ENCODE data around the gene LRRC4B.
"Not testable (repeated sequence)": the region's sequence is repeated elsewhere in the genome, so short reads cannot be mapped to it uniquely, and the experiment has no call there.

LRRC4B gene, protein sequence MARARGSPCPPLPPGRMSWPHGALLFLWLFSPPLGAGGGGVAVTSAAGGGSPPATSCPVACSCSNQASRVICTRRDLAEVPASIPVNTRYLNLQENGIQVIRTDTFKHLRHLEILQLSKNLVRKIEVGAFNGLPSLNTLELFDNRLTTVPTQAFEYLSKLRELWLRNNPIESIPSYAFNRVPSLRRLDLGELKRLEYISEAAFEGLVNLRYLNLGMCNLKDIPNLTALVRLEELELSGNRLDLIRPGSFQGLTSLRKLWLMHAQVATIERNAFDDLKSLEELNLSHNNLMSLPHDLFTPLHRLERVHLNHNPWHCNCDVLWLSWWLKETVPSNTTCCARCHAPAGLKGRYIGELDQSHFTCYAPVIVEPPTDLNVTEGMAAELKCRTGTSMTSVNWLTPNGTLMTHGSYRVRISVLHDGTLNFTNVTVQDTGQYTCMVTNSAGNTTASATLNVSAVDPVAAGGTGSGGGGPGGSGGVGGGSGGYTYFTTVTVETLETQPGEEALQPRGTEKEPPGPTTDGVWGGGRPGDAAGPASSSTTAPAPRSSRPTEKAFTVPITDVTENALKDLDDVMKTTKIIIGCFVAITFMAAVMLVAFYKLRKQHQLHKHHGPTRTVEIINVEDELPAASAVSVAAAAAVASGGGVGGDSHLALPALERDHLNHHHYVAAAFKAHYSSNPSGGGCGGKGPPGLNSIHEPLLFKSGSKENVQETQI

DNA sequence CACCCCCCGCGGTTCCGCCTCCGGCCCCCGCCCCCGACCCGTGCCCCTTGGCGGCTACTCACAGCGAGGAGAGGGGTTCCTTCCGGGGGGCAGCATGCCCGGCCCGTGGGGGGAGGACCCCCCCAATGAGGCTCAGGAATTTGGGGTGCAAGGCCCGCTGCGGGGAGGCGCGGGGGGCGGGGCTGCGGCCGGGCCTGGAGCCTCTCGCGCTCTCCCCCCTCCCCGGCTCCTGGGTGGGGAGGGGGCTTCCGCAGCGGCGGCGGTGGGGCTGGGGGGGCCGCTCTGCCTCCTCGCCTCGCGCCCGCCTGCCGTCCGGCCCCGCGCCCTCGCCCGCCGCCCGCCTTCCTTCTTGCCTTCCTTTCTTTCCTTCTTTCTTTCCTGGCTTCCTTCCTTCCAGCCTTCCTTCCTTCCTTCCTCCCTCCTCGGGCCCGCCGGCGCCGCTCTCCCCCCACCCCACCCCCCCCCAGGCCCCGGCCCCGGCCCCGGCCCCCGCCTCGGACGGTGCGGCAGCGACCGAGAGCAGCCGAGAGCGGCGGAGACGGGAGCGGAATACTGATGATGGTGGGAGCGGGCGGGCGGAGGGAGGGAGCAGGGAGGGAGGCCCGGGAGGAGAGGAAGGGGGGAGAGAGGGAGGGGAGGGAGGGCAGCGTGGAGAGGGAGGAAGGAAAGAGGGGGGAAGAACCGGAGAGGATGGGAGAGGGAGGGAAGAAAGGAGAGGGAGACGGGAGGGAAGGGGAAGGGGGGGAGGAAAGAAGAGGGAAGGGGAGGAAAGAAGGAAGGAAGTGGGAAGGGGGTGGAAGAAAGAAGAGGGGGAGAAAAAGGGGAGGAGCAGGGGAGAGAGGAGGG lies at the start of gene LRRC4B:
LRRC4B (minus strand) TSS at position 554 of the 846 bp plus-strand sequence. CDS start 19,597 bp downstream, outside the sequence.
- DNase-seq = no peak

DNA sequence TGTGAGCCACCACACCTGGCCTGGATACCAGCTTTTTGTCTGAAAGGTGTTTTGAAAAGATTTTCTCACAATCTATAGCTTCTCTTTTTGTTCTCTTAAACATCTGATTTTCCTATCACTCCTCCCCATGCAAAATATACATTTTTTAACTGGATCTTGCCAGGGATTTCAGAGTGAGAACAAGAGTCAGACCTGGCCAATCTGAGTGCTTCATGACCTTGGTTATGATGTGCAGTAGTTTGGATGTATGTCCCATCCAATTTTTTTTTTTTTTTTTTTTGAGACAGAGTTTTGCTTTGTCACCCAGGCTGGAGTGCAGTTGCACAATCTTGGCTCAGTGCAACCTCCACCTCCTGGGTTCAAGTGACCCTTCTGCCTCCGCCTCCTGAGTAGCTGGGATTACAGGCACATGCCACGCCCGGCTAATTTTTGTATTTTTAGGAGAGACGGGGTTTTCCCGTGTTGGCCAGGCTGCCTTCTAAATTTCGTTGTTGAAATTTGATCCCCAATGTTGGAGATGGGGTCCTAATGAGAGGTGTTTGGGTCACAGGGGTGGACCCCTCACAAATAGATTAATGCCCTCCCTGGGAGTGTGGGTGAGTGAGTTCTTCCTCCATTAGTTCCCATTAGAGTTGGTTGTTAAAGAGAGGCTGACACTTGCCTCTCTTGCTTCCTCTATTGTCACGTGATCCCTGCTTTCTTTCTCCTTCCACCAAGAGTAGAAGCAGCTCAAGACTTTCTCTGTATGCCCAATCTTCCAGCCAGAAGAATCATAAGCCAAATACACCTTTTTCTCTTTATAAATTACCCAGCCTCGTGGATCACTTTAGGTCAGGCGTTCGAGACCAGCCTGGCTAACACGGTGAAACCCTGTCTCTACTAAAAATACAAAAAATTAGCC lies 44.5 kb upstream of the LRRC4B start:
- DNase-seq = peak; percentile 63

DNA sequence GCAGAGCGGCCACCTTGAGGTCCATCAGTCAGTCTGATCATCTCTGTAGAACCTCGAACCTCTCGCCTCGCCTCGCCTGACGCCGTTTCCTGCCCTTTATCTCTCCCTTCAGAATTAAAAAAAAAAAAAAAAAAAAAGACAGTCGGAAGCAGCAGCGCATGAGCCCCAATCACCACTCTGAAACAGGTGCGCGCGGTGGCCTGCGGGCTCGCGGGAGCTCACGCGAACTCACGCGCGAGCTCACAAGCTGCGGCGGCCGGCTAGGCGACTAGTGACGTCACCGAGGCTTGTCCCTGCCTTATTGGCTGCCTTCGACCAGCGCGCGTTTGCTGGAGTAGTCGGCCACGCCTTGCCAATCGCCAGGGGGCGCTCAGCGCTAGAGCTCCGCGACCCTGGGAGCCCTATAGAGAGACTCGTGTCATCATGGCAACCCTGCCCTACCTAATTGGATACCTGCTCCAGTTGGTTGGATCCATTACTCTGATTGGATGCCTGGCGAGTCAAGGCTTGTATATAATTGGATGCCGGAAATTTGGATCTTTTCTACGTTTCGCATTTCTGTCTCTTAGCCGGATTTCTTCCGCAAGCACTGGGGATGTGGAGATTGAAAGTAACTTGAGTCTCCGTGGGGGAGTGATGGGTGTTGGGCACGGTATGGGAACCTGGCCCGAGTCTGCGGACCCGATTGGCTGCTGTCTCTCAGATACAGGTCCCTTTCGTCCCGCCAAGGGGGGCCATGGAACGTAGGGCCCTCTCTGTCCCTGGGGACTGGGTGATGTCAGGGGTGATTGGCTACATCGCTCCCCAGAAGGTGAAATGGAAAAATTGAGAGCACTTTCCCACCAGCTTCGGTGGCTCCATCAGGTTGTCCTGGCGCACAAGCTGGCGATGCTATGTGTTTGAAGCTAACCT lies 39.9 kb upstream of the LRRC4B start:
- peak; percentile 97 for DNase-seq

DNA sequence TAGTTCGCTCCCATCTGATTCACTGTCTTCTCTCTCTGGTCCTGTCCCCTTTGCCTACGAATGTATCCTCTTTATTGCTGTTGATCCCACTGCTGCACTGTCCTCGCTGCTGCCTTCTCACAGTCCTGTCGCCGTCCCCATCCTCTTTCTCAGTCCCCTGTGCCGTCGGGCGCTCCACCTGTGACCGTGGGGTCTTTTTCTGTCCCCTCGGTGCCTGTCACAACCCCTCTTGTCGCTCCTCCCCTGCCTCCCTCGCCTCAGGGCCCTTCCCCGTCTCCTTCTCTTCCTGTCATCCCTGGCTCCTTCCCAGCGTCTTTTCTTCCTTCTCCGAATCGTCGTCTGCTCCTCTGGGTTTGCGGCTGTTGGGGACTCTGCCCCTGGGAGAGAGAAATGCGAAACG lies 39.2 kb upstream of the LRRC4B start:
- no peak for DNase-seq

DNA sequence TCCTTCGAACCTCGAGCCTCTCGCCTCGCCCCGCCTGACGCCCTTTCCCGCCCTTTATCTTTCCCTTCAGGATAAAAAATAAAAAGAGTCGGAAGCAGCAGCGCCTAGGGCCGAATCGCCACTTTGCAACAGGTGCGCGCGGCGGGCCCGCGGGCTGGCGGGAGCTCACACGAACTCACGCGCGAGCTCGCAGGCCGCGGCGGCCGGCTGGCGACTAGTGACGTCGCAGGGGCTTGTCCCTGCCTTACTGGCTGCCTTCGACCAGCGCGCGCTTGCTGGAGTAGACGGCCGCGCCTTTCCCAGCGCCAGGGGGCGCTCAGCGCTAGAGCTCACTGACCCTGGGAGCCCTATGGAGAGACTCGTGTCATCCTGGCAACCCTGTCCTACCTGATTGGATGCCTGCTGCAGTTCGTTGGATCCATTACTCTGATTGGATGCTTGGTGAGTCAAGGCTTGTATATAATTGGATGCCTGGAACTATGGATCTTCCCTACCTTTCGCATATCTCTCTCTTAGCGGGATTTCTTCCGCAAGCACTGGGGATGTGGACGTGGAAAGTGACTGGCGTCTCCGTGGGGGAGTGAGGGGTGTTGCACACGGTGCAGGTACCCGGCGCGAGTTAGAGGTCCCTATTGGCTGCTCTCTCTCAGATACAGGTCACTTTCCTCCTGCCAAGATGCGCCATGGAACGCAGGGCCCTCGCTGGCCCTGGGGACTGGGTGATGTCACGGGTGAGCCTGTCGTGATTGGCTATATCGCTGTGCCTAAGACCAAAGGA lies 38.0 kb upstream of the LRRC4B start:
- DNase-seq = peak; percentile 32

DNA sequence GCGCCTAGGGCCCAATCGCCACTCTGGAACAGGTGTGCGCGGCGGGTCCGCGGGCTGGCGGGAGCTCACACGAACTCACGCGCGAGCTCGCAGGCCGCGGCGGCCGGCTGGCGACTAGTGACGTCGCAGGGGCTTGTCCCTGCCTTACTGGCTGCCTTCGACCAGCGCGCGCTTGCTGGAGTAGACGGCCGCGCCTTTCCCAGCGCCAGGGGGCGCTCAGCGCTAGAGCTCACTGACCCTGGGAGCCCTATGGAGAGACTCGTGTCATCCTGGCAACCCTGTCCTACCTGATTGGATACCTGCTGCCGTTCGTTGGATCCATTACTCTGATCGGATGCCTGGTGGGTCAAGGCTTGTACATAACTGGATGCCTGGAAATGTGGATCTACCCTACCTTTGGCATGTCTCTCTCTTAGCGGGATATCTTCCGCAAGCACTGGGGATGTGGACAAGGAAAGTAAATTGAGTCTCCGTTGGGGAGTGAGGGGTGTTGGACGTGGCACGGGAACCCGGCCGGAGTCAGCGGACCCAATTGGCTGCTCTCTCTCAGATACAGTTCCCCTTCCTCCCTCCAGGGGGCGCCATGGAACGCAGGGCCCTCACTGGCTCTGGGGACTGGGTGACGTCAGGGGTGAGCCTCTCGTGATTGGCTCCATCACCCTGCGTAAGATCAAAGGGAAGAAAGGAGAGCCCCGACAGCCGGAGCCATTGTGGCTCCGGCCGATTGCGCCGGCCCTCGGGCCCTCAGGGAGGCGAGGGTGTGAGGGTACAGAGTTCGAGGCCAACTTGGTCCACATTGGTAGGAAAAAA lies 36.2 kb upstream of the LRRC4B start:
- DNase-seq = not testable (repeated sequence)

DNA sequence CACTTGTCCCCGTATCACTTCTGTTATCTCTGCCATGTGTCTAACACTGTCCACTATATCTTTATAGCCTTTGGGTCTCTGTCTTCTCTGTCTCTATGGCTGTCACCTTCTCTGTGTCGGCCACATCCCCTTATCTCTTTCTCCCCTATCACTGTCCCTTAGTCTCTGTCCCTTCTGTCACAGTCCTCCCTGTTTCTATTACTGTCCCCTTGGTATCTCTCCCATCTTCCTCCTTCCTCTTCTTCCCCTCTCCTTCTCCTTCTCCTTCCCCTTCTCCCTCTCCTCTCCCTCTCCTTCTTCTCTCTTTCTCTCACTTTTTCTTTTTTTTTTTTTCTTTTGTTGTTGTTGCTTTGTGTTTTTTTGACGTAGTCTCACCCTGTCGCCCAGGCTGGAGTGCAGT lies 34.7 kb upstream of the LRRC4B start:
- DNase-seq = no peak

DNA sequence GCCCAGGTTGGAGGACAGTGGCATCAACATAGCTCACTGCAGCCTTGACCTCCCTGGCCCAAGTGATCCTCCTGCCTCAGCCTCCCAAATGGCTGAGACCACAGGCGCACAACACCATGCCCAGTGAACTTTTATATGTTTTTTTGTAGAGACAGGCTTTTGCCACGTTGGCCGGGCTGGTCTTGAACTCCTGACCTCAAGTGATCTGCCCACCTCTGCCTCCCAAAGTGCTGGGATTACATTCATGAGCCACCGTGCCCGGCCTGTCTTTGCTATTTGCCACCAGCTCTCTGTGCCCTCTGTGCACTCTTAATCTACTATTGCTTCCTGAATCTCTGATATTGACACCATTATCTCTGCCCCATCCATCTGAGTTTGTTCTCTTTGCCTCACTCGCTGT lies 34.3 kb upstream of the LRRC4B start:
- DNase-seq = no peak

DNA sequence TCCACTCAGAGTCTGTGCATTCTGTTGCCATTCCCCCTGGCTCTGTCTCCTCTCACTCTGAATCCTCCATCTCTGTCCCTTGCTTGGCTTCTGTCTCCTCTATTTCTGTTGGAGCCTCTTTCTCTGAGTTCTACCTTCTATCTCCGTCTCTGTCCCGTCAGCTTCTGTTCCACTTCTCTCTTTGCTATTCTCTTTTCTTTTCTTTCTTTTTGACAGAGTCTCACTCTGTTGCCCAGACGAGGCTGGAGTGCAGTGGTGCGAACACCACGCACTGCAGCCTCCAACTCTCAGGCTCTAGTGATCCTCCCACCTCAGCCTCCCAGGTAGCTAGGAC lies 33.8 kb upstream of the LRRC4B start:
- no peak for DNase-seq

DNA sequence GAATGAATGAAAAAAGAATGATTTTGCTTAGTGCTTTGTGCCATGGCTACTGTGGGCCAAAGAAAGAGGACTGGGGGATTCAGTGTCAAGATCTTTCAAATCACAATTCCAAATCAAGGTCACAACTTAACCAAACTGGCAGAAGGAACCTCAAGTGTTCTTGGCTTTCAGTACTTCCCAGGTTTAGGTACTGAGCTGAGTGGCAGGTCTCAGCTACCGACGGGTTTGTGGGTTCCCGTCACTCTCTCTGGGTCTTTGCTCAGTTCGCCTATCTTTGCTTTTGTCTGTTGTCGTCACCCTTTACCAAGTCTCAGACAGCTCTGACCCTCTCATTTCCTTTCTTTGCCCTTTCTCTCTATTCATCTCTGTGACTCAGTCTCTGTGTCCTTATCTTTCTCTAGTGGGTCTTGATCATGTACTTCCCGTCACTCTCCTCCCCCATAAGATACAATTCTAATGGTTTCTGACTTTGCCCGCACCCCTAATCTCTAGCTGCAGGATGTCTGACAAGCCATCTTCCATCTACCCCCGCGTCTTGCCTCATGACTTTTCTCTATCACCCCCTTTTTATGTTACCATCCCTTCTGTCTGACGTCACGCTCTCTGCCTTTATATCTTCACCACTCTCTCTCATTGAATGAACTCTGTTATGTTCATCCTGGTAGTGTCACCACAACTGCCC lies 33.3 kb upstream of the LRRC4B start:
- DNase-seq = no peak

DNA sequence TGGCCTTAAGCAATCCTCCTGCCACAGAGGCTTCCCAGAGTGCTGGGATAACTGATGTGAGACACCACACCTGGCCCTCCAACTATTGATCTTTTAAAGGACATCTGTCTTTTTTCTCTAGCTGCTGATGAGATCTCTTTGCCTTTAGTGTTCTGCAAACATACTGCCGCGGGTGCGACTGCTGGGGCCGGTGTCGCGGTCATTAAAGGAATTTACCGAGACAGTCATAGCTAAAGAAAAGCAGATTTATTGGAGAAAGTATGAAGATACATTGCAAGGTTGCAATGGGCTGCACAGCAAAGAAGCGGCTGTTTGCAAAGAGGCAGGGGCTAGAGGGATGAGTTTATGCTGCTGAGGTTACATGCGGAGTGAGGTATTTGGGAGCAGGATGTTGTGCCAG lies 31.2 kb upstream of the LRRC4B start:
- no peak for DNase-seq

DNA sequence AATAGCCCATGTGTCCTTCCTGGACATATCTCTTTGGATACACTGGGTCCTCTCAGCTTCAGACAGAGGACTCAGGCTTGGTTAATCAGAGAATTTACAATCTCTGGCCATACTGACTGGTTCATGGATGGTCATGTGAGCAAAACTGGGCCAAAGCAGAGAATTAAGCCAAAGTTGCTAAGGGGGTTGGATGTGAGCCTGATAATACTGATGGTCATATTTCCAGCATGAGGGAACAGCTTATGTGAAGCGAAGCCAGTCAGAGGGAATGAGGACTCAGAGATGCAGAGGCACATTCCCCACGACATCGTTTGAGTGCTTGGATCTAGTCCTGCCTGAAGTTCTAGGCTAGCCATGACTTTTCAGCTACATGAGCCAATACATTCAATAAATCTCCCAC lies 22.0 kb upstream of the LRRC4B start:
- no peak for DNase-seq

DNA sequence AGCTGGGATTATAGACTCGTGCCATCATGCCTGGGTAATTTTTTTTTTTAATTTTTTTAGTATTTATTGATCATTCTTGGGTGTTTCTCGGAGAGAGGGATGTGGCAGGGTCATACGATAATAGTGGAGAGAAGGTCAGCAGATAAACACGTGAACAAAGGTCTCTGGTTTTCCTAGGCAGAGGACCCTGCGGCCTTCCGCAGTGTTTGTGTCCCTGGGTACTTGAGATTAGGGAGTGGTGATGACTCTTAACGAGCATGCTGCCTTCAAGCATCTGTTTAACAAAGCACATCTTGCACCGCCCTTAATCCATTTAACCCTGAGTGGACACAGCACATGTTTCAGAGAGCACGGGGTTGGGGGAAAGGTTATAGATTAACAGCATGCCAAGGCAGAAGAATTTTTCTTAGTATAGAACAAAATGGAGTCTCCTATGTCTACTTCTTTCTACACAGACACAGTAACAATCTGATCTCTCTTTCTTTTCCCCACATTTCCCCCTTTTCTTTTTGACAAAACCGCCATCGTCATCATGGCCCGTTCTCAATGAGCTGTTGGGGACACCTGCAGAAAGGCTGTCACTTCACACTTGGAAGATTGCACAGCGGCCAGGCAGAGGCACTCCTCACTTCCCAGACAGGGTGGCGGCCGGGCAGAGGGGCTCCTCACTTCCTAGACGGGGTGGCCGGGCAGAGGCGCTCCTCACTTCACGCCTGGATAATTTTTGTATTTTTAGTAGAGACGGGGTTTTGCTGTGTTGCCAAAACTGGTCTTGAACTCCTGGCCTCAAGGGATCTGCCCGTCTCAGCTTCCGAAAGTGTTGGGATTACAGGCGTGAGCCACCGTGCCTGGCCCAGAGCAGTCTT lies 13.8 kb upstream of the LRRC4B start:
- not testable (repeated sequence) for DNase-seq

DNA sequence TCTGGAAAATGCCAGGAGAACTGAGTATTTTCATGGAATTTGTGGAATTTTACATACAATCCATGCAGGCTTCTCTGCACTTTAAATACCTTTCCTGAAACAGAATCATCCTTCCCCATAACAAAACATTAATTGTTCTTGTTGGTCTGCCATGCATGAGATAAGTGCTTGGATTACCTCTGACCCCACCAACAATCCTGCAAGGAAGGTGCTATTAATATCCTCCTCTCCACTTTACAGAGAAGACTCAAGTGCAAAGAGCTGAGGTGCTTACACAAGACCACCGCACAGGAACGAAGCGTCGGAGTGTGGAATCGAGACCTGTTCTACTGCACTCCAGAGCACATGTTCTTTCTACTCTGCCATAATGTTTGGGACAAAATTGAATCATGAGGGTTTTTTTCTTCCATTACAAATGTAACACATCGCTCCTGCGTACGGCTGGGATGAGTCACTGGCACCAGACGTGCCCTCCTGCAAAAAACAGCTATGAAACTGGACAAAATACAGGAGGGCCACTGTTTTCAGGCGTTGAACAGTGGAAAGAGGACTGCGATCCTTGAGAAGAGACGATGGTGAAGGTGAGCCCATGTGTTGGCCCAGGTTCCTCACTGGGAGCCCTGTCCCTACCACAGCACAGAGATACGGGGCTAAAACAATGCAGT lies 12.9 kb upstream of the LRRC4B start:
- no peak for DNase-seq

DNA sequence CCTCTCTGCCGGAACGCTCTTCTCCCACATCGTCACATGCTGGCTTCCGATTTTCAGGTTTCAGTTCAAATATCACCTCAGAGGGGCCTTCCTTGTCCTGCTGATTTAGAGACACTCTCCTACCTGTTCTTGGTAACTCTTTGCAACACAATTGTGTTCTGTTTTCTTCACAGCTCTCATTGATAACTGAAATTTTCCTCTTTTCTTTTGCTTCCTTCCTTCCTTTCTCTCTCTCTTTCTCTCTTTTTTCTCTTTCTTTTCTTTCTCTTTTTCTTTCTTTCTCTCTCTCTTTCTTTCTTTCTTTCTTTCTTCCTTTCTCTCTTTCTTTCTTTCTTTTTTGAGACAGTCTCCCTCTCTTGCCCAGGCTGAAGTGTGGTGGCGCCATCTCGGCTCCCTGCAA lies 12.0 kb upstream of the LRRC4B start:
- DNase-seq = no peak

DNA sequence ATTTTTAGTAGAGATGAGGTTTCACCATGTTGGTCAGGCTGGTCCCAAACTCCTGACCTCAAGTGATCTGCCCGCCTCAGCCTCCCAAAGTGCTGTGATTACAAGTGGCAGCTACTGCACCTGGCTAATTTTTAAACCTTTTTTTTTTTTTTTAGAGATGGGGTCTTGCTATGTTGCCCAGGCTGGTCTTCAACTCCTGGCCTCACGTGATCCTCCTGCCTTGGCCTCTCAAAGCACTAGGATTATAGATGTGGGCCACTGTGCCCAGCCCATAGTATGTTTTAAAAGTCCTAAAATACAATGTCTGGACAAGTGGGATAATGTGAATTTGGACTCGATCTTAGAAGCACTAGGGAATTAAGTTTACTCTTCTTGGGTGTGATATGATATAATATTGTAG lies 8.5 kb upstream of the LRRC4B start:
- not testable (repeated sequence) for DNase-seq

DNA sequence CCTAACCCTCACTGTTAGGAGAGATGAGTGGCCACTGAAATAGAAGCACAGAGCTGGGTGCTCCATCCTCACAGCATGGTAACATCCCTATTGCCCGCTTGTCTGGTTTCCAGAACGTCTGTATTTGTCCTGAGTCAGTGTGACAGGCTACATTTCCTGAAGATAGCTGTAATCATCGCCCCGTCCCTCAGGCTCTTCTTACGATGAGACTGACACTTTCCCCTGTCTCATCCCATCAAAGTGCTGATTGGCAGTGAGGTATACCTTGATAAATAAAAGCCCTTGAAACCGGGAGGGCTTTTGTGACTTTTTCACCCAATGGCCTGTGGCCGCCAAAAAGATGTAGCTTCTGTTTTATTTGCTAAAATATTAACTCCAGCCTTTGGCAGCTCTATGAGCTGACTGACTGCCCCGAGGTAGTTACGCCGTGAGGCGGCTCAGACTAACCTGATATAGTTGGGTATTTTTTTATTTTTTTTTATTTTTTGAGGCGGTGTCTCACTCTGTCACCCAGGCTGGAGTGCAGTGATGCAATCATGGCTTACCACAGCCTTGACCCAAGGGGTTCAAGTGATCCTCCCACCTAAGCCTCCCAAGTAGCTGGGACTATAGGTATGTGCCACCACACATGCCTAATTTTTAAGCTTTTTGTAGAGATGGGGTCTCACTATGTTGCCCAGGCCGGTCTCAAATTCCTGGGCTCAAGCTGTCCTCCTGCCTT lies 5.7 kb upstream of the LRRC4B start:
- peak; percentile 8 for DNase-seq
